ENCODE measurements around the gene KCTD13.

The KCTD13 gene

DNA sequence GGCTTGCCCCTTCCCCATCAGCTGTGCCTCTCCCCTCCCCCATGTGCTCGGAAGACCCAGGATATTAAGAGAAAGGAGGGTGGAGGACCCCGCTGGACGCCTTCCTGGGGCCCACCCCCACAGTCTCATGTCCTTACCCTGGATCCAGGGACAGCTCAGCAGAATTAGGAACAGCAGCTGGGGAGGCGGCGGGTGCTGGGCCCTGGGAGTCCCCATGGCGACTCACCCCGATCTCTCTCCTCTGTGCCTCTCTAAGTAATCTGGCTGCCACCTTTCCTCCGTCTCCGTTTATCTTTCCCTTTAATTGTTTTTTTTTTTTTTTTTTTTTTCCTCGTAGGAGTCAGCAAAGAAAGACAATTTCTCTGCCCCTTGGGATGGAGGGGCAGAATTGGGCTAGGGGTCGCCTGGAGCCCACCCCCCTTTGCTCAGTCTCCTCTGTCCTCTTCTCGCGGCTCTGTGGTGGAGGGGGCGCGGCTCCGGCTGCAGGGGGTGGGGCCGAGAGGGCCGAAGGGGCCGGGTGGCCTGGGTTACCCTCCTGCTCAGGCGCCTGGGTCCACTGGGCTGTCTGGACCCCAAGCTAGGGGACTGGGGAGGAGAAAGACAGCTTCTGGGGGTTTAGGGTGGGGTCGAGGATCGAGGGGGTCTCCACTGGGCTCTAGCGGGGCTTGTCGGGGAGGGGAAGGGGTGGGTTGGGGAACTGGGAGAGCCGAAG is 27.1 kb downstream of the KCTD13 start:
- TF ChIP-seq, protein P1, sequence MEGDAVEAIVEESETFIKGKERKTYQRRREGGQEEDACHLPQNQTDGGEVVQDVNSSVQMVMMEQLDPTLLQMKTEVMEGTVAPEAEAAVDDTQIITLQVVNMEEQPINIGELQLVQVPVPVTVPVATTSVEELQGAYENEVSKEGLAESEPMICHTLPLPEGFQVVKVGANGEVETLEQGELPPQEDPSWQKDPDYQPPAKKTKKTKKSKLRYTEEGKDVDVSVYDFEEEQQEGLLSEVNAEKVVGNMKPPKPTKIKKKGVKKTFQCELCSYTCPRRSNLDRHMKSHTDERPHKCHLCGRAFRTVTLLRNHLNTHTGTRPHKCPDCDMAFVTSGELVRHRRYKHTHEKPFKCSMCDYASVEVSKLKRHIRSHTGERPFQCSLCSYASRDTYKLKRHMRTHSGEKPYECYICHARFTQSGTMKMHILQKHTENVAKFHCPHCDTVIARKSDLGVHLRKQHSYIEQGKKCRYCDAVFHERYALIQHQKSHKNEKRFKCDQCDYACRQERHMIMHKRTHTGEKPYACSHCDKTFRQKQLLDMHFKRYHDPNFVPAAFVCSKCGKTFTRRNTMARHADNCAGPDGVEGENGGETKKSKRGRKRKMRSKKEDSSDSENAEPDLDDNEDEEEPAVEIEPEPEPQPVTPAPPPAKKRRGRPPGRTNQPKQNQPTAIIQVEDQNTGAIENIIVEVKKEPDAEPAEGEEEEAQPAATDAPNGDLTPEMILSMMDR (IDR thresholded peaks at IDR 0.05; ENCODE audit: insufficient read depth, low read length, poor library complexity, severe bottlenecking), result no peak
- TF ChIP-seq EZH2phosphoT487 (conservative IDR thresholded peaks at IDR 0.05; ENCODE audit: low read length), result no peak
- Histone ChIP-seq H3F3A (ENCODE audit: insufficient read depth) (no peaks in the 10 kb centered on the region), H3K4me2 (ENCODE audit: low read depth, low read length, poor library complexity, severe bottlenecking) (no peak overlapping the region), H3K9me2 (replicated peaks; ENCODE audit: insufficient read depth, low read length) (no peaks in the 10 kb centered on the region), H3K4me3 (ENCODE audit: insufficient read depth, low read length, poor library complexity, severe bottlenecking) (no peak overlapping the region), H3K36me3 (ENCODE audit: low read length) (no peaks in the 10 kb centered on the region), H3K27me3 (ENCODE audit: low read length) (no peaks in the 10 kb centered on the region), H3K79me2 (ENCODE audit: insufficient read depth, low read length) (no peaks in the 10 kb centered on the region), H3K27ac (ENCODE audit: low read depth, low read length) (no peak overlapping the region), H3K9me3 (ENCODE audit: insufficient read depth, low read length) (no peaks in the 10 kb centered on the region), H2AFZ (ENCODE audit: low read depth, low read length, severe bottlenecking) (no peak overlapping the region), H4K20me1 (ENCODE audit: low read depth, low read length) (no peaks in the 10 kb centered on the region), H3K9ac (ENCODE audit: low read length) (no peak overlapping the region)

DNA sequence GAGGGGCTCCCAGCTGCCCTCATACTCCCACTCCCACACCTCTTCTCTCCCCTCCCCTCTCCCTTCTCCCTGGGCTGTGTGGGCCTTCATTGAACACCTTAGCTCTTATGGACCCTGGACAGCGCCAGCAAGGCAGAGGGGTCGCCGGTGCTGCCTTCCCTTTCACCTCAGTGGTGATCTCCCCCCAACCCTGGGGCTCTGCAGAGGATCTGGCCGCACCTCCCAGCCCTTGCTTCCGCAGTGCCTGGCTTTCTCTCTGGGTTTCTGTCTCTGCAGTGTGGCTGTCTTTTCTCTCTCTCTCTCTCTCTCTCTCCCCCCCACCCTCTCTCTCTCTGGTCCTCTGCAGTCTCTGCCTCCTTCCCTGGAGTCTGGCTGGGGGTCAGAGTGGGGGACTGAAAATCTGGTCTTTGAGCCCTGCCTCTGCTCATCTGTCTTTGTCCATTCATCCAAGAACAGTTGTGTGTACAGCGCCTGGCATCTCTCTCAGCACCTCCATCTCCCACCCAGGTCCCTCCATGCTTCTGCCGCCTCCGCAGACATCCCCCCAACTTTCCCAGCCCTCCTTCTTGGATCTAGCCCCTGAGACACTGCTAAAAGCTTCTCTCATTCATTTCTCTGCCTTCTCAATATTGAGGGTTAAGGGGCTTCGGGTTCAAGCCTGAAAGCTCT is 27.8 kb downstream of the KCTD13 start:
- no peaks in the 10 kb centered on the region for H3F3A ChIP-seq (ENCODE audit: insufficient read depth)
- H3K9me3 ChIP-seq (ENCODE audit: insufficient read depth, low read length), result no peaks in the 10 kb centered on the region
- TF ChIP-seq EZH2phosphoT487 (conservative IDR thresholded peaks at IDR 0.05; ENCODE audit: low read length), result no peak
- TF ChIP-seq, protein P1 (IDR thresholded peaks at IDR 0.05; ENCODE audit: insufficient read depth, low read length, poor library complexity, severe bottlenecking), result no peak
- H3K4me2 ChIP-seq (ENCODE audit: low read depth, low read length, poor library complexity, severe bottlenecking), result no peak overlapping the region
- H3K79me2 ChIP-seq (ENCODE audit: insufficient read depth, low read length), result no peaks in the 10 kb centered on the region
- H3K9me2 ChIP-seq (replicated peaks; ENCODE audit: insufficient read depth, low read length), result no peaks in the 10 kb centered on the region
- no peaks in the 10 kb centered on the region for H4K20me1 ChIP-seq (ENCODE audit: low read depth, low read length)
- no peak overlapping the region for H3K27ac ChIP-seq (ENCODE audit: low read depth, low read length)
- no peaks in the 10 kb centered on the region for H3K27me3 ChIP-seq (ENCODE audit: low read length)
- no peak overlapping the region for H3K4me3 ChIP-seq (ENCODE audit: insufficient read depth, low read length, poor library complexity, severe bottlenecking)
- H2AFZ ChIP-seq (ENCODE audit: low read depth, low read length, severe bottlenecking), result no peak overlapping the region
- no peaks in the 10 kb centered on the region for H3K36me3 ChIP-seq (ENCODE audit: low read length)
- H3K9ac ChIP-seq (ENCODE audit: low read length), result no peak overlapping the region

DNA sequence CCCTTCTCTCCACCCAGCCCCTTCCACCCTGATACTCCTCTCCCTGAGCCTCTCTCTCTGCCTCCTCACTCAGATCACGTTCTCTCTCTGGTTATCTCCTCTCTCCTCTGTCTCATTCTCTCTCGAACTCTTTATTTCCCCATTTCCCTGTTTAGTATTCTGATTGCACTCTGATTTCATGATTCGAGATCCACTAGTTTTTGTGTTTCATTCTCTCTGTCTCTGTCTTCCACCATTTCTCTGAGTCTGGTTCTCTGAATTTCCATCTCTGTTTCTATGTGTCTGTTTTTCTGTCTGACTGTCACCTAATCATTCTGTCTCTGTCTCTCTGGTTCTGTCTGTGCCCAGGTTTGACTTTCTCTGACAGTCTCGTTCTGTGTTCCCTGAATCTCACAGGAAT is 28.7 kb downstream of the KCTD13 start:
- Histone ChIP-seq H3K9ac (ENCODE audit: low read length) (no peak overlapping the region), H3K36me3 (ENCODE audit: low read length) (no peaks in the 10 kb centered on the region), H3K4me2 (ENCODE audit: low read depth, low read length, poor library complexity, severe bottlenecking) (no peak overlapping the region), H3K9me2 (replicated peaks; ENCODE audit: insufficient read depth, low read length) (no peaks in the 10 kb centered on the region), H2AFZ (ENCODE audit: low read depth, low read length, severe bottlenecking) (no peak overlapping the region), H3K27me3 (ENCODE audit: low read length) (no peaks in the 10 kb centered on the region), H3K4me3 (ENCODE audit: insufficient read depth, low read length, poor library complexity, severe bottlenecking) (no peak overlapping the region), H4K20me1 (ENCODE audit: low read depth, low read length) (no peaks in the 10 kb centered on the region), H3K27ac (ENCODE audit: low read depth, low read length) (no peak overlapping the region), H3K9me3 (ENCODE audit: insufficient read depth, low read length) (no peaks in the 10 kb centered on the region), H3K79me2 (ENCODE audit: insufficient read depth, low read length) (no peaks in the 10 kb centered on the region), H3F3A (ENCODE audit: insufficient read depth) (no peaks in the 10 kb centered on the region)
- TF ChIP-seq, protein P1 (IDR thresholded peaks at IDR 0.05; ENCODE audit: insufficient read depth, low read length, poor library complexity, severe bottlenecking), result no peak
- TF ChIP-seq EZH2phosphoT487 (conservative IDR thresholded peaks at IDR 0.05; ENCODE audit: low read length), result no peak

All from SU-DHL-6 (cell line).